Activated CD4-positive, alpha-beta T cell treated with anti-CD3 and anti-CD28 coated beads, Interleukin-2, amount 10 ng/mL, durations not matched to agents 7 days and 5 days (primary cell): Measurements from ENCODE around the gene AIMP1. TPM values are rescaled to one million over a fixed set of nuclear protein-coding genes. Genes with fewer than 3 reads are reported as not detected.

ENCODE experiments used
- CTCF ChIA-PET: fragments of 350-600 bp; sonication (Branson Sonifier 250); formaldehyde crosslinking; loops from one replicate; lab custom pipeline; 2021; ENCODE audit warnings: antibody characterized with exemption; lab: Charles Lee
- POLR2A ChIA-PET: fragments of 350-600 bp; sonication (Branson Sonifier 250); formaldehyde crosslinking; loops from one replicate; lab custom pipeline; 2021; ENCODE audit warnings: antibody characterized with exemption; lab: Charles Lee
- DNase-seq: peaks from one replicate; pipeline ENCODE4 v3.0.0-alpha.2; 2020
- H3K27ac Mint-ChIP-seq: one replicate; pipeline ENCODE4 v1.8.0; 2021; ENCODE audit warnings: mild to moderate bottlenecking, moderate library complexity, mixed read lengths
- H3K27me3 Mint-ChIP-seq: one replicate; pipeline ENCODE4 v1.8.0; 2021; ENCODE audit warnings: mixed read lengths
- H3K36me3 Mint-ChIP-seq: one replicate; pipeline ENCODE4 v1.8.0; 2021; ENCODE audit warnings: low read depth, mixed read lengths
- H3K4me1 Mint-ChIP-seq: one replicate; pipeline ENCODE4 v1.8.0; 2021; ENCODE audit warnings: mixed read lengths
- H3K4me3 Mint-ChIP-seq: one replicate; pipeline ENCODE4 v1.8.0; 2021; ENCODE audit warnings: mild to moderate bottlenecking, moderate library complexity, mixed read lengths
- H3K9me3 Mint-ChIP-seq: one replicate; pipeline ENCODE4 v1.8.0; 2021; ENCODE audit warnings: mixed read lengths
- total RNA-seq, 2 experiments: library from RNA; stranded (reverse); gene quantifications; one replicate each; pipeline ENCODE4 v1.2.3, GENCODE V29; 2021

AIMP1 gene
- total RNA-seq: 10 to 100 TPM; 42.9 to 50.9 TPM

- peaks cover 35% of the 10 kb centered on the region for H3K4me1 Mint-ChIP-seq
- no peak within 1 kb of the TSS for H3K27ac Mint-ChIP-seq
- ChIA-PET POLR2A (no interaction called here), CTCF (interaction anchor here (1.6 kb wide), 1 partner anchor 12 kb away, joined by 3 read pairs; no protein-coding TSS in a partner anchor)
- no peak within 1 kb of the TSS for H3K4me3 Mint-ChIP-seq
- no peaks in the 10 kb centered on the region for H3K27me3 Mint-ChIP-seq
- H3K9me3 Mint-ChIP-seq: peaks cover 4% of the 10 kb centered on the region
- peak; percentile 92 for DNase-seq
- peaks cover 19% of the 10 kb centered on the region for H3K36me3 Mint-ChIP-seq
Observed at GRCh38 chr4:106315968-106316772, at the start of gene AIMP1, which contains the start of gene TBCK. Gene AIMP1, plus strand, starts transcription at chr4:106316550. Its CDS starts 8,460 bp downstream, at chr4:106325010. Gene TBCK, minus strand, starts transcription at chr4:106316209. Its CDS starts 7,249 bp downstream, at chr4:106308960.

GRCh38 chr4:106268786-106269185, 47.6 kb upstream of the AIMP1 start:
- H3K27me3 Mint-ChIP-seq: no peaks in the 10 kb centered on the region
- H3K36me3 Mint-ChIP-seq: no peaks in the 10 kb centered on the region
- H3K9me3 Mint-ChIP-seq: no peaks in the 10 kb centered on the region
- CTCF ChIA-PET: interaction anchor here (1.2 kb wide), 1 partner anchor 12 kb away, joined by 3 read pairs; no protein-coding TSS in a partner anchor
- H3K27ac Mint-ChIP-seq: no peak overlapping the region
- peaks cover 2% of the 10 kb centered on the region for H3K4me1 Mint-ChIP-seq
- no peak for DNase-seq
- POLR2A ChIA-PET: no interaction called here
- H3K4me3 Mint-ChIP-seq: no peak overlapping the region

DNA sequence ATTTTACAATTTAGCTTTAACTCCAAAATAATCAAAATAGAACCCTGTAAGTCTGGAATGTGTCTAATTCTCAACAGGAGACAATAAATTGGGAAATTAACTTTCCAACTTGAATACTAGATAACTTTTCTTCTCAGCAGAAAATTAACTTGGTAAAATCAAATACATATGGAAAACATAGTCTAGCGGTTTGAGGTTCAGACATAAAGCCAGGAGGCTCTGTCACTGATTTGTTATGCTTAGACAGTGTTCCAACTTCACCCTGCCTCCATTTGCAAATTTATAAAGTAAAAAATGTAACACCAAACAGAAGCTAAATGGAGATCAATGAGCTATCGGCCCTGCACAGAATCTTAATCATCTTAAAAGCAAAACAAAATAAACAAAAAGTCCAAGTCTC, 46.6 kb upstream of the AIMP1 start:
- no peaks in the 10 kb centered on the region for H3K9me3 Mint-ChIP-seq
- no peak overlapping the region for H3K4me3 Mint-ChIP-seq
- H3K4me1 Mint-ChIP-seq: peaks cover 6% of the 10 kb centered on the region
- no peak for DNase-seq
- POLR2A ChIA-PET: no interaction called here
- H3K27ac Mint-ChIP-seq: no peak overlapping the region
- no peaks in the 10 kb centered on the region for H3K27me3 Mint-ChIP-seq
- CTCF ChIA-PET: no interaction called here
- peaks cover 5% of the 10 kb centered on the region for H3K36me3 Mint-ChIP-seq

DNA sequence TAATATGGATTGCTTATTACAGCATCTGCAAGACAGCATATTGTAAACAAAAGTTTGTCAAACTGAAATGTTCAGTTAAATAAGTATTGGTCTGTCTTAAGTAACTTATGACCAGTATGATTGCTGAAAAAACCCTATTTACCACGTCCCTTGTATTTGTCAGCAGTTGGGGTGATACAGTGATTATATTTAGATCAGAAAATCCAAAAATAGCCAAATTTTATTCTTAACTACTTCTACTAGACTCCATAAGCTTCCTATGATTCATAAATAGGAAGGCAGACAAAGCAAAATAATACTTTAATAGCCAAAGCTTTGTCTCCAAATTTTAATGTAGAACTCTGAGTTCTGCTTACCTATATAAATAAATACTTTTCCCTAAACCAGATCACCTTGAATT, 45.6 kb upstream of the AIMP1 start:
- Mint-ChIP-seq H3K4me1 (peaks cover 6% of the 10 kb centered on the region), H3K27me3 (no peaks in the 10 kb centered on the region), H3K4me3 (no peak overlapping the region), H3K9me3 (no peaks in the 10 kb centered on the region), H3K27ac (no peak overlapping the region), H3K36me3 (peaks cover 5% of the 10 kb centered on the region)
- CTCF ChIA-PET: no interaction called here
- DNase-seq: no peak
- POLR2A ChIA-PET: no interaction called here

- POLR2A ChIA-PET: no interaction called here
- H3K9me3 Mint-ChIP-seq: no peaks in the 10 kb centered on the region
- H3K36me3 Mint-ChIP-seq: peaks cover 5% of the 10 kb centered on the region
- CTCF ChIA-PET: interaction anchor here (0.8 kb wide), 1 partner anchor 25 kb away, joined by 3 read pairs; no protein-coding TSS in a partner anchor
- H3K4me3 Mint-ChIP-seq: no peak overlapping the region
- H3K4me1 Mint-ChIP-seq: peaks cover 5% of the 10 kb centered on the region
- H3K27me3 Mint-ChIP-seq: no peaks in the 10 kb centered on the region
- no peak for DNase-seq
- no peak overlapping the region for H3K27ac Mint-ChIP-seq
Observed at GRCh38 chr4:106273831-106274230, 42.5 kb upstream of the AIMP1 start.

DNA sequence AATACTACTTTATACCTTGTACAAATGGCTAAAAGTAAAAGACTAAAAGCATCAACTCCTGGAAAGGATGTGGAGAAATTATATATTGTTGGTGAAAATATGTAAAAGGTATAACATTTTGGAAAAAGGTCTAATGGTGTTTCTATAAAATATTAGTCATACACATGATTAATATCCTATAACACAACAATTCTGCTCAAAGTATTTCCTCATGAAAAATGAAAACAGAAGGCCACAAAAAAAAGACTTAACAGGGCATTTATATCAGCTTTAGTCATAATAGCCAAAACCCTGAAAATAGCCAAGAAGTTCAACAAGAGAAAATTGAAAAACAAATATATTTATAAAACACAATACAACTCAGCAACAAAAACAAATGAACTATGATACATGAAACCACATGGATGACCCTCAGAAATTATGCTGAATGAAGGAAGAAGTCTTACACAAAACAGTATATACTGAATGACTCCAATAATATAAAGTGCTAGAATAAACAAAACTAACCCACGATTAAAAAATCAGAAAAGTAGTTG, 39.1 kb upstream of the AIMP1 start:
- DNase-seq: no peak
- H3K4me1 Mint-ChIP-seq: peaks cover 4% of the 10 kb centered on the region
- peaks cover 7% of the 10 kb centered on the region for H3K36me3 Mint-ChIP-seq
- no peaks in the 10 kb centered on the region for H3K27me3 Mint-ChIP-seq
- POLR2A ChIA-PET: no interaction called here
- no peaks in the 10 kb centered on the region for H3K9me3 Mint-ChIP-seq
- no peak overlapping the region for H3K4me3 Mint-ChIP-seq
- CTCF ChIA-PET: no interaction called here
- H3K27ac Mint-ChIP-seq: no peak overlapping the region

GRCh38 chr4:106284227-106284626, 32.1 kb upstream of the AIMP1 start:
- no peaks in the 10 kb centered on the region for H3K4me1 Mint-ChIP-seq
- no peaks in the 10 kb centered on the region for H3K27me3 Mint-ChIP-seq
- no peak for DNase-seq
- ChIA-PET CTCF (interaction anchor here (0.7 kb wide), 1 partner anchor 9 kb away, joined by 3 read pairs; no protein-coding TSS in a partner anchor), POLR2A (no interaction called here)
- no peak overlapping the region for H3K4me3 Mint-ChIP-seq
- no peaks in the 10 kb centered on the region for H3K9me3 Mint-ChIP-seq
- no peak overlapping the region for H3K27ac Mint-ChIP-seq
- H3K36me3 Mint-ChIP-seq: peaks cover 21% of the 10 kb centered on the region

- ChIA-PET CTCF (no interaction called here), POLR2A (no interaction called here)
- Mint-ChIP-seq H3K36me3 (peaks cover 19% of the 10 kb centered on the region), H3K9me3 (no peaks in the 10 kb centered on the region), H3K4me1 (no peaks in the 10 kb centered on the region), H3K4me3 (no peak overlapping the region), H3K27me3 (no peaks in the 10 kb centered on the region), H3K27ac (no peak overlapping the region)
- DNase-seq: no peak
Observed at GRCh38 chr4:106286611-106287010, 29.7 kb upstream of the AIMP1 start.

GRCh38 chr4:106287353-106287969, 28.9 kb upstream of the AIMP1 start:
- POLR2A ChIA-PET: no interaction called here
- no peaks in the 10 kb centered on the region for H3K27me3 Mint-ChIP-seq
- H3K9me3 Mint-ChIP-seq: no peaks in the 10 kb centered on the region
- H3K27ac Mint-ChIP-seq: no peak overlapping the region
- DNase-seq: no peak
- CTCF ChIA-PET: no interaction called here
- H3K4me1 Mint-ChIP-seq: no peaks in the 10 kb centered on the region
- H3K36me3 Mint-ChIP-seq: peaks cover 19% of the 10 kb centered on the region
- H3K4me3 Mint-ChIP-seq: no peak overlapping the region

GRCh38 chr4:106289737-106290136, 26.6 kb upstream of the AIMP1 start:
- no peaks in the 10 kb centered on the region for H3K4me1 Mint-ChIP-seq
- H3K4me3 Mint-ChIP-seq: no peak overlapping the region
- no peak for DNase-seq
- H3K27me3 Mint-ChIP-seq: no peaks in the 10 kb centered on the region
- ChIA-PET CTCF (no interaction called here), POLR2A (no interaction called here)
- no peaks in the 10 kb centered on the region for H3K9me3 Mint-ChIP-seq
- no peak overlapping the region for H3K27ac Mint-ChIP-seq
- H3K36me3 Mint-ChIP-seq: peaks cover 22% of the 10 kb centered on the region

DNA sequence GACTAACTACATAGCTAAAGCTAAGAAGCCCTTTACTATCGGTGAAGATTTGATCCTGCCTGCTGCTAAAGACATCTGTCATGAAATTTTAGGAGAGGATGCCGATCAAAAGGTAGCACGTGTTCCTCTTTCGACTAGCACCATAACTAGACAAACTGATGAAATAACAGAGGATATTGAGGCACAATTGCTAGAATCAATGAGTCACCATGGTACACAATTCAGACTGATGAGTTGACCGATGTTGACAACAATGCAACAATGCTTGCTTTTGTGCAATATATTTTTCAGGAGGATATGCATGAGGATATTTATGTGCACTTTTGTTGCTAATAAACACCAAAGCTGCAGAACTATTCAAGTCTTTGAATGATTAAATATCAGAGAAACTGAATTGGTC, 24.7 kb upstream of the AIMP1 start:
- Mint-ChIP-seq H3K4me3 (no peak overlapping the region), H3K4me1 (no peaks in the 10 kb centered on the region), H3K27me3 (no peaks in the 10 kb centered on the region), H3K27ac (no peak overlapping the region), H3K9me3 (no peaks in the 10 kb centered on the region), H3K36me3 (peaks cover 23% of the 10 kb centered on the region)
- CTCF ChIA-PET: no interaction called here
- POLR2A ChIA-PET: no interaction called here
- DNase-seq: no peak

DNA sequence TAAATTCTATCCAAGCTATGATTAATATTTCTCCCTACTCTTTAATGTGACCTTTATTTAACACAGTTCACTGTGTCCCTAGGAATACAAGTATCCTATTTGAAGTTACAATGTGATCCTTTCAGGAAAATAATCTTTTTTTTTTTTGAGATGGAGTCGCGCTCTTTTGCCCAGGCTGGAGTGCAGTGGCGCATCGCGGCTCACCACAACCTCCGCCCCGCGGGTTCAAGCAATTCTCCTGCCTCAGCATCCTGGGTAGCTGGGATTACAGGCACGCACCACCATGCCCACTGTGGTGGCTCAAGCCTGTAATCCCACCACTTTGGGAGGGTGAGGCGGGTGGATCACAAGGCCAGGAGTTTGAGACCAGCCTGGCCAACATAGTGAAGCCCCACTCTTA, 22.3 kb upstream of the AIMP1 start:
- no peak for DNase-seq
- ChIA-PET POLR2A (no interaction called here), CTCF (no interaction called here)
- Mint-ChIP-seq H3K27me3 (no peaks in the 10 kb centered on the region), H3K9me3 (no peaks in the 10 kb centered on the region), H3K27ac (no peak overlapping the region), H3K4me3 (no peak overlapping the region), H3K4me1 (no peaks in the 10 kb centered on the region), H3K36me3 (peaks cover 20% of the 10 kb centered on the region)
